DOHH2 (cell line): Measurements from ENCODE around the gene PLAAT2.

ENCODE experiments used
- EZH2phosphoT487 ChIP-seq: fragments of 200-600 bp; sonication (generic); IDR thresholded peaks from 2 replicates; pipeline ENCODE4 v1.6.1; 2017; ENCODE audit warnings: borderline replicate concordance, mild to moderate bottlenecking, antibody characterized with exemption, low read length, moderate library complexity, mixed read lengths
- TF ChIP-seq, protein P1 (sequence below): fragments of 200-600 bp; sonication (generic); IDR thresholded peaks from one replicate; pipeline ENCODE4 v1.5.1; 2014; ENCODE audit warnings: antibody characterized with exemption, mild to moderate bottlenecking, low read depth, low read length; ENCODE audit not compliant: poor library complexity, severe bottlenecking

GRCh38 chr11:63590024-63590788, 27.0 kb upstream of the PLAAT2 start:
- TF ChIP-seq, protein P1, sequence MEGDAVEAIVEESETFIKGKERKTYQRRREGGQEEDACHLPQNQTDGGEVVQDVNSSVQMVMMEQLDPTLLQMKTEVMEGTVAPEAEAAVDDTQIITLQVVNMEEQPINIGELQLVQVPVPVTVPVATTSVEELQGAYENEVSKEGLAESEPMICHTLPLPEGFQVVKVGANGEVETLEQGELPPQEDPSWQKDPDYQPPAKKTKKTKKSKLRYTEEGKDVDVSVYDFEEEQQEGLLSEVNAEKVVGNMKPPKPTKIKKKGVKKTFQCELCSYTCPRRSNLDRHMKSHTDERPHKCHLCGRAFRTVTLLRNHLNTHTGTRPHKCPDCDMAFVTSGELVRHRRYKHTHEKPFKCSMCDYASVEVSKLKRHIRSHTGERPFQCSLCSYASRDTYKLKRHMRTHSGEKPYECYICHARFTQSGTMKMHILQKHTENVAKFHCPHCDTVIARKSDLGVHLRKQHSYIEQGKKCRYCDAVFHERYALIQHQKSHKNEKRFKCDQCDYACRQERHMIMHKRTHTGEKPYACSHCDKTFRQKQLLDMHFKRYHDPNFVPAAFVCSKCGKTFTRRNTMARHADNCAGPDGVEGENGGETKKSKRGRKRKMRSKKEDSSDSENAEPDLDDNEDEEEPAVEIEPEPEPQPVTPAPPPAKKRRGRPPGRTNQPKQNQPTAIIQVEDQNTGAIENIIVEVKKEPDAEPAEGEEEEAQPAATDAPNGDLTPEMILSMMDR, result no peak
- TF ChIP-seq EZH2phosphoT487, result no peak
